IMR-90 (cell line): ENCODE measurements around the gene RAD51B. TPM values are rescaled to one million over a fixed set of nuclear protein-coding genes. Genes with fewer than 3 reads are reported as not detected.

Experiments
- ATAC-seq: fragments of 200-7000 bp; cut with Tn5 transposase; 2 replicates; pipeline ENCODE4 v1.9.1; 2020; ENCODE audit warnings: low read depth, mild to moderate bottlenecking, moderate library complexity
- BruUV-seq: library from RNA; stranded (reverse); fragments of 400-500 nt; replicated peaks from 2 replicates; lab custom pipeline; 2021; lab: Mats Ljungman, UMichigan
- CTCF ChIA-PET: fragments of 300-600 bp; formaldehyde crosslinking; extraction: SDS; loops from one replicate; lab custom pipeline; 2021; ENCODE audit warnings: antibody characterized with exemption; lab: Yijun Ruan, JAX
- POLR2A ChIA-PET: fragments of 300-600 bp; sonication (Branson Sonifier 250); formaldehyde crosslinking; loops from one replicate; lab custom pipeline; 2022; ENCODE audit warnings: antibody characterized with exemption; ENCODE audit not compliant: unreplicated experiment; lab: Charles Lee
- DNase-seq: peaks from one replicate; pipeline ENCODE4 v3.0.0; 2013
- H2AFZ ChIP-seq: replicated peaks from 2 replicates; pipeline ENCODE3; 2013; ENCODE audit warnings: low read length, mild to moderate bottlenecking; ENCODE audit not compliant: poor library complexity
- H2AK5ac ChIP-seq: 2 replicates; pipeline ENCODE4 v1.6.1; 2013; ENCODE audit warnings: low read depth, low read length, inconsistent platforms
- H2AK9ac ChIP-seq: replicated peaks from 2 replicates; pipeline ENCODE3; 2013; ENCODE audit warnings: mild to moderate bottlenecking, low read depth, low read length, moderate library complexity; ENCODE audit not compliant: poor library complexity
- H2BK120ac ChIP-seq: 2 replicates; pipeline ENCODE4 v1.6.1; 2013; ENCODE audit warnings: low read depth, low read length, inconsistent platforms
- H2BK15ac ChIP-seq: 3 replicates; pipeline ENCODE4 v1.6.1; 2013; ENCODE audit warnings: low read depth, low read length, inconsistent platforms
- H2BK20ac ChIP-seq: 2 replicates; pipeline ENCODE4 v1.6.1; 2013; ENCODE audit warnings: low read depth, mild to moderate bottlenecking, inconsistent platforms, low read length, moderate library complexity
- H2BK5ac ChIP-seq: 2 replicates; pipeline ENCODE4 v1.6.1; 2013; ENCODE audit warnings: mild to moderate bottlenecking, low read depth, low read length, inconsistent platforms; ENCODE audit not compliant: poor library complexity, severe bottlenecking
- H3K14ac ChIP-seq: replicated peaks from 2 replicates; pipeline ENCODE4 v1.6.1; 2013; ENCODE audit warnings: low read depth, low read length, inconsistent platforms
- H3K18ac ChIP-seq: 2 replicates; pipeline ENCODE4 v1.6.1; 2013; ENCODE audit warnings: low read depth, low read length, control low read depth
- H3K23ac ChIP-seq: 2 replicates; pipeline ENCODE4 v1.6.1; 2013; ENCODE audit warnings: low read depth, low read length, inconsistent platforms
- H3K27ac ChIP-seq: 2 replicates; pipeline ENCODE4 v1.5.1; 2013; ENCODE audit warnings: mild to moderate bottlenecking, control low read depth, low read length; ENCODE audit not compliant: insufficient read depth
- H3K27me3 ChIP-seq: 2 replicates; pipeline ENCODE4 v1.6.1; 2013; ENCODE audit warnings: low read length; ENCODE audit not compliant: control insufficient read depth, insufficient read depth
- H3K36me3 ChIP-seq: 2 replicates; pipeline ENCODE4 v1.6.1; 2013; ENCODE audit warnings: low read length, mixed read lengths; ENCODE audit not compliant: control insufficient read depth, insufficient read depth
- H3K4ac ChIP-seq: 2 replicates; pipeline ENCODE4 v1.6.1; 2013; ENCODE audit warnings: low read depth, low read length, inconsistent platforms
- H3K4me1 ChIP-seq: 2 replicates; pipeline ENCODE4 v1.6.1; 2013; ENCODE audit warnings: low read length, mixed read lengths; ENCODE audit not compliant: control insufficient read depth, insufficient read depth
- H3K4me2 ChIP-seq: 2 replicates; pipeline ENCODE4 v1.6.1; 2013; ENCODE audit warnings: low read depth, mild to moderate bottlenecking, control low read depth, low read length, moderate library complexity
- H3K4me3 ChIP-seq: 2 replicates; pipeline ENCODE4 v1.5.1; 2013; ENCODE audit warnings: low read depth, mild to moderate bottlenecking, control low read depth, low read length, moderate library complexity; ENCODE audit not compliant: insufficient read depth
- H3K56ac ChIP-seq: 2 replicates; pipeline ENCODE4 v1.6.1; 2013; ENCODE audit warnings: low read length, inconsistent platforms; ENCODE audit not compliant: insufficient read depth; ENCODE audit errors: extremely low read depth
- H3K79me1 ChIP-seq, 2 experiments: 2 replicates each; pipeline ENCODE4 v1.6.1; 2013; ENCODE audit warnings: low read length in 2 of 2, inconsistent platforms in 1 of 2, low read depth in 1 of 2
- H3K9ac ChIP-seq: 2 replicates; pipeline ENCODE4 v1.6.1; 2013; ENCODE audit warnings: low read depth, low read length, control low read depth
- H3K9me1 ChIP-seq: 2 replicates; pipeline ENCODE4 v1.6.1; 2013; ENCODE audit warnings: low read length, inconsistent platforms; ENCODE audit not compliant: insufficient read depth
- H3K9me3 ChIP-seq: 2 replicates; pipeline ENCODE4 v1.6.1; 2013; ENCODE audit warnings: low read length; ENCODE audit not compliant: control insufficient read depth, insufficient read depth
- H4K20me1 ChIP-seq: 2 replicates; pipeline ENCODE4 v1.6.1; 2013; ENCODE audit warnings: low read length, inconsistent platforms; ENCODE audit not compliant: insufficient read depth
- H4K5ac ChIP-seq: 2 replicates; pipeline ENCODE4 v1.6.1; 2013; ENCODE audit warnings: mild to moderate bottlenecking, low read depth, low read length, control low read depth
- H4K8ac ChIP-seq, 2 experiments: 2 replicates each; pipeline ENCODE4 v1.6.1; 2013; ENCODE audit warnings: low read depth in 2 of 2, low read length in 2 of 2, control low read depth in 1 of 2, inconsistent platforms in 1 of 2
- H4K91ac ChIP-seq: 2 replicates; pipeline ENCODE4 v1.6.1; 2013; ENCODE audit warnings: low read depth, low read length, inconsistent platforms; ENCODE audit not compliant: insufficient read depth
- BHLHE40 ChIP-seq: fragments of 150-350 bp; IDR thresholded peaks from 2 replicates; pipeline ENCODE4 v1.6.1; 2016; ENCODE audit warnings: mild to moderate bottlenecking, low read depth, low read length
- CEBPB ChIP-seq: IDR thresholded peaks from 2 replicates; pipeline ENCODE4 v1.6.1; 2012; ENCODE audit warnings: low read depth, low read length, improper control_type of control experiment
- FOS ChIP-seq: fragments of 150-350 bp; IDR thresholded peaks from 2 replicates; pipeline ENCODE4 v1.6.1; 2016; ENCODE audit warnings: low read depth, low read length
- MXI1 ChIP-seq: IDR thresholded peaks from 2 replicates; pipeline ENCODE4 v1.6.1; 2012; ENCODE audit warnings: low read depth, mild to moderate bottlenecking, low read length, moderate library complexity, borderline replicate concordance
- POLR2A ChIP-seq: IDR thresholded peaks from 2 replicates; pipeline ENCODE4 v1.6.1; 2012; ENCODE audit warnings: mild to moderate bottlenecking, low read depth, low read length
- RAD21 ChIP-seq: IDR thresholded peaks from 2 replicates; pipeline ENCODE4 v1.6.1; 2012; ENCODE audit warnings: low read length, improper control_type of control experiment
- WGBS, 2 experiments: methylation state at CpG; one replicate each; pipeline versions ENCODE4 v1.1.5 to v1.1.7; 2013; ENCODE audit warnings: missing lambda C conversion rate in 2 of 2; ENCODE audit not compliant: insufficient read length in 1 of 2; ENCODE audit errors: extremely low coverage in 2 of 2; 5-methylcytosine and 5-hydroxymethylcytosine counted together
- dilution Hi-C: fragments of 300-500 bp; cut with HindIII; formaldehyde crosslinking; loops from one replicate; pipeline ENCODE4 v1.14.3; 2018; ENCODE audit warnings: low sequenced_read_pairs; ENCODE audit not compliant: unreplicated experiment
- in situ Hi-C: fragments of 300-500 bp; cut with MboI; formaldehyde crosslinking; loops from 3 replicates; pipeline ENCODE4 v1.14.3; 2019; ENCODE audit warnings: low sequenced_read_pairs, inconsistent platforms, mixed read lengths
- intact Hi-C: fragments of 100-400 bp; cut with micrococcal nuclease; formaldehyde crosslinking; loops from 2 replicates; pipeline ENCODE4 v1.10.0; 2022
- polyA plus RNA-seq, 3 experiments: library from polyadenylated mRNA; depleted of rRNA; stranded (reverse); fragments of >200 nt; gene quantifications; 2 replicates each; pipeline ENCODE4 v1.2.3, GENCODE V29; 2012; ENCODE audit warnings: low replicate concordance in 1 of 3
- total RNA-seq: library from RNA; depleted of rRNA; stranded (reverse); fragments of >200 nt; gene quantifications from 2 replicates; pipeline ENCODE4 v1.2.3, GENCODE V29; 2012
- TF ChIP-seq, protein P1 (sequence below): fragments of 150-350 bp; IDR thresholded peaks from 2 replicates; pipeline ENCODE4 v1.6.1; 2017; ENCODE audit warnings: mild to moderate bottlenecking, antibody characterized with exemption, low read length, low read depth

RAD51B gene
- total and polyA plus RNA-seq, 2 of the 4 experiments (the other 2 are of a cell fraction) = 5.1 to 18.8 TPM

DNA sequence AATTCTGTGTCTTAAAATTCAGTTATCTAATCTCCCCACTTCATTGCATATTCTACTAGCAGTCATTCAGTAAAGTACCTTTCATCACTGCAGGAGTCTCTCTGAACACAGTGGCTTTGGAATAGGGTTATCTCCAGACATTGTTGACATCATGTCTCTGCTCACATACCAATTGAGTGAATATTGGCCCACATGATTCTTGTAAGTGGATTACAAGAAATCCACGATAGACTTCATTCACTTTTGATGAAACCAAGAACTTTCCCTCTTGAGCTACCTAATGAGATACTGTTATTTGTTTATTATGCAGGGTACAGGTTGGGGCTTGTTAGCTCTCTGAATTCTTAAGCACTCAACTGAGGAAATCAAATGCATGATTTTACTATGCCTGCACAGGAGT lies 284.9 kb downstream of the RAD51B start:
- in situ Hi-C loops = no loop called here
- H3K27ac ChIP-seq = peak overlapping the region; percentile 44; the same call in 1 of the 2 replicates
- POLR2A ChIA-PET = interaction anchor here (0.7 kb wide), 1 partner anchor 142 kb away, joined by 3 read pairs; no protein-coding TSS in a partner anchor

More for the DNA sequence above, 284.9 kb downstream of the RAD51B start:
- Histone ChIP-seq H2BK120ac (peak overlapping the region; percentile 68; the same call in 1 of the 2 replicates), H3K23ac (no peak overlapping the region), H2AK9ac (no peak overlapping the region), H2BK20ac (peak overlapping the region; percentile 75; the same call in 1 of the 2 replicates), H3K14ac (no peak overlapping the region), H3K4me1 (peaks cover 4% of the 10 kb centered on the region; the same call in 1 of the 2 replicates), H4K91ac (no peak overlapping the region), H3K4ac (peak overlapping the region; percentile 65; the same call in 1 of the 2 replicates), H4K8ac (peak overlapping the region in 1 of 2 experiments; percentile 42; a peak in 1 of 4 replicates), H3K4me3 (no peak overlapping the region), H3K36me3 (no peaks in the 10 kb centered on the region), H3K79me1 (no peaks in the 10 kb centered on the region), H3K56ac (no peak overlapping the region), H2BK15ac (no peak overlapping the region), H4K20me1 (no peaks in the 10 kb centered on the region), H4K5ac (no peak overlapping the region), H2BK5ac (peak overlapping the region; percentile 86), H3K9me1 (no peaks in the 10 kb centered on the region), H3K18ac (peak overlapping the region; percentile 88; the same call in 1 of the 2 replicates), H3K4me2 (peak overlapping the region; percentile 85), H3K27me3 (no peaks in the 10 kb centered on the region), H3K9ac (no peak overlapping the region), H2AK5ac (no peak overlapping the region), H3K9me3 (peaks cover 11% of the 10 kb centered on the region), H2AFZ (no peak overlapping the region)
- TF ChIP-seq, protein P1, sequence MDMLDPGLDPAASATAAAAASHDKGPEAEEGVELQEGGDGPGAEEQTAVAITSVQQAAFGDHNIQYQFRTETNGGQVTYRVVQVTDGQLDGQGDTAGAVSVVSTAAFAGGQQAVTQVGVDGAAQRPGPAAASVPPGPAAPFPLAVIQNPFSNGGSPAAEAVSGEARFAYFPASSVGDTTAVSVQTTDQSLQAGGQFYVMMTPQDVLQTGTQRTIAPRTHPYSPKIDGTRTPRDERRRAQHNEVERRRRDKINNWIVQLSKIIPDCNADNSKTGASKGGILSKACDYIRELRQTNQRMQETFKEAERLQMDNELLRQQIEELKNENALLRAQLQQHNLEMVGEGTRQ = peak; percentile 70; the same call in 1 of the 2 replicates
- peak; percentile 74 for TF ChIP-seq FOS
- no peak for TF ChIP-seq POLR2A
- peak; percentile 54 for TF ChIP-seq CEBPB
- TF ChIP-seq RAD21 = no peak
- TF ChIP-seq MXI1 = no peak
- no peak for TF ChIP-seq BHLHE40
- ATAC-seq (peak; percentile 94), DNase-seq (peak; percentile 91)
- no CpG with 5 or more reads among the region's 1 CpG for WGBS, 2 experiments
- dilution Hi-C loops (no loop called here), intact Hi-C loops (loop anchor here (10.0 kb wide), 1 partner anchor 90 kb away; no protein-coding TSS in a partner anchor)
- CTCF ChIA-PET = no interaction called here
- BruUV-seq = no TSS peak
